HuH-7.5 (cell line): ENCODE results near the gene SETD9.

Experiments
- DNase-seq: peaks from one replicate; pipeline ENCODE4 v3.0.0; 2011; ENCODE audit warnings: low spot score

SETD9 gene

DNA sequence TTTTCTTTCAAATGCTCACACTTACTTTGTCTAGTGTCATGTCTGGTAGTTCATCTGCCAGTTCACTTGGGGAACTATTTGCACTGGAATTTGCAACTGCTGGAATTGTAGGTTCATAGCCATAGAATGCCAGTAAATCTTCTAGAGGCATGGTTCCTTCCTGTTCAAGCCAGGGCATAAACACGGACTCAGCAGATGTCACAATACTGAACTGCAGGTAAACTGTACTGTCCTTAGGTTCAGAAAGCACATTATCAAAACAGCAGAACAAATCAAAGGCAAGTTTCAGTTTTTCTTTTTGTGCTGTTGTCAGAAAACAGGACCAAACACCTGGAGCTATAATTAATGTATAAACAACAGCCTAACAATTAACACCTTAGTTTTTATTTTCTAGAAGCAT, 29.5 kb downstream of the SETD9 start:
- DNase-seq = no peak

DNA sequence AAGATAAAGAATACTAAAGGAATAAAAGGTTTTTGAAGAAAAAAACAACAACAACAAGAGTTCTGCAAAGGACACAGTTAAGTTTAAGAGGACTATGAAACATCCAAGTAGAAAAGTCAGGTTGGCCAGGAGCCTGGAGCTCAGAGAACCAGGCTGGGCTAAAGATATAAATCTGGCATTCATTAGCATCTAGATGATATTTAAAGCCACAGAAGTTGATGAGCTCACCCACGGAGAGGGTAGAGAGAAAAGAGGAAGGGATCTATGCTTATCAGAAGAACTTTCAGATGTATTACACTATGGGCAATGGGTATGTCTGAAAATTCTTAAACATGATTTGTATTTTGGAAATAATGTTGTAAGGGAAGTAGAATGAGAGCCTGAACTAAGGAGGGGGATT, 32.6 kb downstream of the SETD9 start:
- DNase-seq = no peak

DNA sequence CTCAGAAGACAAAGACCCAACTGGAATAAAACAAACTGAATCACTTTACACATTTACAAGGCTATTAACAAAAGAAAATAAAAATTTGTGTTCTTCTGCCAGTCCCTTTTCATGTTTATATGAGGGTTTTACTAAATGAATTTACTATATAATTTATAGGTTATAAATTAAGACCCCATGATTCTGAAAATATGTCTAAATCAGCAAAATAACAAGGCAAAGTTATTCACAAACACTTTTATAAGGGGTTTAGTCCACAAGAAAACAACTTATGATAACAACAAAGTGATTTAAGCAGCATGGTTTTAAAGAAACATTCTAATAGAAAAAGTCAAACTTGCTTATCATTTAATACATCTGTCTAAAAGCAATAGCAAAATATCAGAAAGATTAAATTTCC, 37.7 kb downstream of the SETD9 start:
- no peak for DNase-seq

DNA sequence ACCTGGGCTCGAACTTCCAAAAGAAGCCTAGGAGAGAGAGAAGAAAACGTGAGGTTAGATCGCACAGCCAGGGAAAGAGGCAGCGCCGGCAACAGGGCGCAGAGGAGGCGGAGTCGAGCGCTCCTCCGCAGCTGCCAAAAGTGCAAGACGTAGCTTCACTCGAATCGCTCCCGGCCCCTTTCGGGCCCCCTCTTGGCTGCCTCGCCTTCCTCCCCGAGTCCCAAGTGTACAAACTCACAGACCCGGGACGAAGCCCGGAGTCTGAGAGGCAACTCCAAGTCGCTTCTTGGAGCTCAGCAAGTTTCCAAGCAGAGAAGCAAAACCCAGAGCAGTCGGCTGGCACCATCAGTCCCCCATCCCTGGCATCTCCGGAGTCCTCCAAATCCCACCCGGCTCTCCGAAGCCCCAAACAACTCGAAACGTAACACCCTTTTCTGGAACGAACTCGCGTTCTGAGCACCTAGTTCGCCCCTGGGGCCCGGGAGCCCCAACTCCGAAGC, 41.3 kb downstream of the SETD9 start:
- DNase-seq = peak; percentile 26

DNA sequence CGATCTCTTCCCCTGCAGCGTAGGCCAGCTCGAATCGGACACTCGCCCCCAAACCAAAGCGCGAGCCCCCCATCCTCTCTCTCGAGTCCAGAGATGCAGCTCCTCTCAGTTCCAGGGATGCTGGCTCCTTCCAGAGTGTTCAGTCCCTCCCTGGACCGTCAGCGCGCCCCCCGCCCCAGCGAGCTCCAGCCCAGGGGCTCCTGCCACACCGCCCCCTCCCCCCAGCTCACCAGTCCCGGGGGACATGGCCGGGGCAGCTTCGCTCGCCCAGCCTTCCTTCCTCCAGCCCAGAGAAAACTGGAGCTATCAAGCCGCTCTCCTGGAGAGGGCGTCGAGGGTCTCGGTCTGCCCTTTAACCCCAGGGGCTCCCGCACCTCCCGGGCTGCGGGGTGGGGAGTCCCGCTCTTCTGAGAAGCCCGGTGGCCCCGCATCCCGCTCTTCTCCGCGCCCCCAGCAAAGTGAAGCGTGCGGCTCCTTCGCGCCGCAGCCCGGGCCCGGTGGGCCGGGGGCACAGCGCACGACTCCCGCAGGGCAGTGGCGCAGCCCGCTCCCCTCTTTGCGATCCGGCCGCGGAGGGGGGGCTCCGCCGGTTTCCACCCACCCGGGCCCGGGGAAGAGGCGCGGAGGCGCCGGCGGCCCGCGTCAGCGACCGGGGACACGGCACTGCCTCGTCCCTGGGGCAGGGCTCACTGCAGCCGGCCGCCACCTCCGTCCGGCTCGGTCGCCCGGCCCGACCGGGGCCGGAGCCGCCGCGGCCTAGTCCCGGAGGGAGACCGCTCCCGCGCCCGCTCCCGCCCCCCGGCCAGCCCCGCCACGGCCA, 41.9 kb downstream of the SETD9 start:
- peak; percentile 22 for DNase-seq

DNA sequence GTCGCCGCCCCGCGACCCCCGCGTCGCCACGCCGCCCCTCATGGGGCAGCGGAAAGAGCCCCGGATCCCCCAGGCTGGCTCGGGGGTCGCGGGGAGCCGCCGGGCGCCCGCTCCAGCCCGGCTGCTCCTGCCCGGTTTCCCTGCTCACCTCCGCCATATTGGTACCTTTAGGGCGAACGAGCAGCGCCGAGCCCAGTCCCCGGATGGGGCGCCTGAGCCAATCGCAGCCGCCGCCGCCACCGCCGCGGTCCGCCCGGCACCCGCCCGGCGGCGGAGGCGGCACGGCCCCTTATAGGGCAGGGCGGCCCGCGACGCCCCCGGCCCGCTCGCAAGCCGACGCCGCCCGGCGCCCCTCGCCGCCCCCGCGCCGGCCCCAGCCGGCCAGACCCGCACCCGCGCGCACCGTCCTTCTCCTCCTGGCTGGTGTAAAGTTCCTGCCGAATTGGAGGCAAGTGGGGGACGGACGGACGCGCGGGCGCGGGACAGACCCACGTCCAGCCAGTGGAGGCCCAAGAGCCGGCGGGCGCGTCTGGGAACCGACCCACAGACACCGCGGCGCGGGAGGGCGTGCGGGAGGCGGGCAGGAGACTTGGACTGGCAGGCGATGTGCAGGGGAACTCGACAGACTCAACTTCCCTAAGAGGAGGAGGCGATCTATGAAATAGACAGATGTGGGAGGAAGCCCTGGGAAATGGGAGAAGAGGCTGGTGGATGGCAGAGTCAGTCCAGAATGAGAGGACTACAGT, 42.7 kb downstream of the SETD9 start, which contains the start of gene MIER3:
Gene MIER3 (minus strand): TSS at position 178 of the 746 bp plus-strand sequence. CDS start 21 bp downstream, at position 157.
- peak; percentile 77 for DNase-seq

DNA sequence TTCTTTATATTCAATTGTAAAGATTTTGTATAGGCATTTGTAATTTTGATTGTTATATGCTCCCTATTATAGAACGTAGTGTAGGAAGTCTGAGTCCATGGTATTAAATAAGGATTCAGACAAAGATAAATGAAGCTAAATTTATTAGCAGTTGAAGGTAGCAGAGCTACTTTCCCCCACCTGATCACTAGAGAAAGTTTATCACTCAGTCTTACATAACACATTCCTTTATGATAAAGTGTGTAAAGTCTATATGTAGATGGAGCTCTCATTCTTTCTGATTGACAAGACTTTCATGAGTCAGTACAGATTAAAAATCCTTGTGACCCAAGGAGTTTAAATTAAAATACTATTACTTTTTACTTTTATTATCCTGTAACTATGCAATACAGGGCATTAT, 44.9 kb downstream of the SETD9 start:
- no peak for DNase-seq

DNA sequence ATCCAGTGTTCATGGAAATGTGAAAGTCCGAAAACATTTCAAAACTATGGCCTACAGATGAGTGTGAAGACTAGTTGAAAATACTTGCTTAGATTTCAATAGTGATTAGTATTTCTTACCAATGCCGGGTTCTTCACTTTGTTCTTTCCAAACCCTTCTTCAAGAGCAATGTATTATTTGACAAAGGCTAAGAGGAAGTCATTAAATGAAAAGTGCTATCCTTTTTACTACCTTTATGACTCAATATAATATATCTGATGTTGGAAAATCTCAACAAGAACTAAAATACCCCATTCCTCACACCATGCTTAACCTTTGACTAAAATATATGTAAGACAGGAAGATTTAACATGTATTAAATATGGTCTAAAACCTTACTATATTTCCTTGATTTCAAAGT, 49.2 kb downstream of the SETD9 start:
- DNase-seq = no peak

DNA sequence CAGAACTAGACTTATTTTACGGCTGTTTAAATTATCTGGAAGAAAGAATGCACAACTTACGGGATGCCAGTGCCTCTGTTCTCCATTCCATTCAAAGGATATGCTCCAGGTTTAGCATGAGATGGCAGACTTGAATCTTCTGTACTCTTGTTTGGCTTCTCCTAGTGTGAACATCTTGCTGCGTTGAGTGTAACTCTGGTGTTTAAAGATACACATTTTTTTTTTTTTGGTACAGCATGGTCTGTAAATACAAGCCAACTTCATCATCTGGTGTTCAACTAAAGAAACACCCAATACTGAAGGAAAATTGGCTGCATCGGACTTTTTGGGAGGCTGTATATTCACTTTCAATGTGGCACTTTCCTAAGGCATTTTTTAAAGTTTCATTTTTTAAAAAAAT, 49.9 kb downstream of the SETD9 start:
- no peak for DNase-seq

DNA sequence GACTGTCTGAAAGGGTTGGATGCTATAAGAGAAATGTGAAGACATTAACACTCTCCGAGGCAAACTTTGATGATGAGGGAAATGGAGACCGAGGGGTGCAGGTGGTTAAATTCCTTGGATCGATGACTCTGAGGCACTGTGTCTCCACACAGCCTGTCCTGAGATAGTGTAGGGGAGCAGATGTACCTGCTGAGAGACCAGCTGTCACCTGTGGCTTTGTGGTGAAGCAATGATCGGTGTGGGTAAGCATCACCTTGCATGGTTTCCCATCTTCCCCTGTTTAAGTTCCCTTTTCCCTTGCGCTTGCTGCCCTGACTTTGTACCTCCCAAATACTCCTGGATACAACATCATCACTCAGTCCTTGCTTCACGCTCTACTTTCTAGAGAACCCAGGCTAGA, 52.4 kb downstream of the SETD9 start:
- DNase-seq = no peak

DNA sequence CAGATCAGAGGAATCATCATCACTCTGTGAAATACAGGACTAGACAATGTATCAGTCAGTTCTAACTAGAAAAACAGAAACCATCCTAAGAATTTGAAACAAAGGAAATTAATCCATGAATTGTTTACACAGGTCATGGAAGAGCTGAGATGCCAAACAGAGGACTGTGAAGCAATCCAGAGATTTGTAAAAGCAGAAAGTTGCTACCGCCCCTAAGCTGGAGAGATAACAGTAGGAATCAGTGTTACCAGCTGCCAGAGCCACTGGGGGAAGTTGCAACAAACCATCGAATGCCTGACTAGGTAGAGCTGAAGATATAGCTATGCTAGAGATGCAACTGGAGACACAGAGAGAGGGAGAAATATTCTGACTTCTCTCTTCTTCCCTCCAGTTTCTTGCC, 52.9 kb downstream of the SETD9 start:
- DNase-seq = peak; percentile 16

DNA sequence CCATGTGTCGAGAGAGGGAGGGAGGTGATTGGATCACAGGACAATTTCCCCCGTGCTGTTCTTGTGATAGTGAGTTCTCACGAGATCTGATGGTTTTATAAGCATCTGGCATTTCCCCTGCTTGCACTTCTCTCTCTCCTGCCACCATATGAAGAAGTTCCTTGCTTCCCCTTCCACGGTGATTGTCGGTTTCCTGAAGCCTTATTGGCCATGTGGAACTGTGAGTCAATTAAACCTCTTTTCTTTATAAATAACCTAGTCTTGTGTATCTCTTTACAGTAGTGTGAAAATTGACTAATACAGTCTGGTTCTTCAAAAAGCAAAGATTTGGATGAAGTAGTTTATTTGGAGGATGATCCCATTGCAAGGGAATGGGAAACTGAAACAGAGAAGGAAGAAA, 53.9 kb downstream of the SETD9 start:
- DNase-seq = no peak

DNA sequence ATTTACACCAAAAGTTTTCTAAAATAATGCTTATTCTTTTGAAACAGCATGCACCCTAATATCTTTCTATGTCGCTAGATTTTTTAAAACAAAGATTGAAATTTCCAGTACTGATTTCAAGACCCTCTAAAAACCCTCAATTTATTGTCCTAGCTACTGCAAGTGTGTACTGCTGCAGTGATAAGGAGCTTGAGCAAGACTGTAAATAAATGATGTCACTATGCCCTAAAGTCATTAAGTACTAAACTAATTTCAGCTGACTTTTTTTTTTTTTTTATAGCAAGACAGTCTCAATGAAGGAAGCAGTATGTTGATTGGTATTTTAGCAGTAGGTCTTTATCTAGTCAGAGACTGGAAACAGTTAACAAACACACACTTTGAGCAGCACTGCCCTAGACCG, 54.8 kb downstream of the SETD9 start:
- DNase-seq = no peak
